GOT3 (cell line): ENCODE data around the gene ZBTB17.
"Not testable (repeated sequence)": the region's sequence is repeated elsewhere in the genome, so short reads cannot be mapped to it uniquely, and the experiment has no call there.

Experiments used
- DNase-seq: peaks from one replicate; lab custom pipeline; 2025; ENCODE audit warnings: mixed read lengths; lab: John Stamatoyannopoulos, UW

ZBTB17 gene

GRCh38 chr1:15934211-15935055, 41.5 kb downstream of the ZBTB17 start:
- no peak for DNase-seq

- no peak for DNase-seq
Observed at GRCh38 chr1:15933684-15934083, 42.2 kb downstream of the ZBTB17 start.

GRCh38 chr1:15932612-15933011, 43.3 kb downstream of the ZBTB17 start:
- DNase-seq, result no peak

GRCh38 chr1:15931884-15932283, 44.0 kb downstream of the ZBTB17 start:
- DNase-seq, result no peak

GRCh38 chr1:15931401-15931800, 44.5 kb downstream of the ZBTB17 start:
- no peak for DNase-seq

GRCh38 chr1:15928971-15929965, 46.6 kb downstream of the ZBTB17 start:
- no peak for DNase-seq

- not testable (repeated sequence) for DNase-seq
Observed at GRCh38 chr1:15926448-15926847, 49.5 kb downstream of the ZBTB17 start.

GRCh38 chr1:15923241-15923640, 52.7 kb downstream of the ZBTB17 start:
- no peak for DNase-seq

- no peak for DNase-seq
Observed at GRCh38 chr1:15918962-15919715, 56.8 kb downstream of the ZBTB17 start.

GRCh38 chr1:15916916-15917315, 59.0 kb downstream of the ZBTB17 start:
- DNase-seq, result no peak

- no peak for DNase-seq
Observed at GRCh38 chr1:15916417-15916816, 59.5 kb downstream of the ZBTB17 start.

GRCh38 chr1:15915991-15916390, 59.9 kb downstream of the ZBTB17 start:
- DNase-seq, result no peak

GRCh38 chr1:15913607-15914006, 62.3 kb downstream of the ZBTB17 start:
- DNase-seq, result not testable (repeated sequence)

- DNase-seq, result no peak
Observed at GRCh38 chr1:15911927-15912326, 64.0 kb downstream of the ZBTB17 start.

- no peak for DNase-seq
Observed at GRCh38 chr1:15911141-15911540, 64.8 kb downstream of the ZBTB17 start.

- DNase-seq, result no peak
Observed at GRCh38 chr1:15908597-15908996, 67.3 kb downstream of the ZBTB17 start.

GRCh38 chr1:15902882-15903281, 73.0 kb downstream of the ZBTB17 start:
- DNase-seq, result no peak

- DNase-seq, result no peak
Observed at GRCh38 chr1:15900662-15901279, 75.1 kb downstream of the ZBTB17 start.

GRCh38 chr1:15899266-15899665, 76.6 kb downstream of the ZBTB17 start:
- no peak for DNase-seq

- DNase-seq, result not testable (repeated sequence)
Observed at GRCh38 chr1:15896841-15897610, 78.9 kb downstream of the ZBTB17 start.

GRCh38 chr1:15895233-15895632, 80.7 kb downstream of the ZBTB17 start:
- no peak for DNase-seq
